SU-DHL-6 (cell line): Measurements from ENCODE around the gene AFF2.

Experiments used
- EZH2phosphoT487 ChIP-seq: fragments of 200-600 bp; sonication (generic), shearing (Covaris generic); conservative IDR thresholded peaks from 2 replicates; pipeline ENCODE4 v1.6.1; 2018; ENCODE audit warnings: mild to moderate bottlenecking, antibody characterized with exemption, low read length, moderate library complexity, mixed read lengths
- TF ChIP-seq, protein P1 (sequence below): fragments of 200-600 bp; sonication (generic); IDR thresholded peaks from one replicate; pipeline ENCODE4 v1.5.1; 2017; ENCODE audit warnings: antibody characterized with exemption, mild to moderate bottlenecking, low read length, moderate library complexity; ENCODE audit not compliant: insufficient read depth, poor library complexity, severe bottlenecking

GRCh38 chrX:148611993-148612392 is 111.6 kb downstream of the AFF2 start:
- TF ChIP-seq EZH2phosphoT487 = no peak
- TF ChIP-seq, protein P1, sequence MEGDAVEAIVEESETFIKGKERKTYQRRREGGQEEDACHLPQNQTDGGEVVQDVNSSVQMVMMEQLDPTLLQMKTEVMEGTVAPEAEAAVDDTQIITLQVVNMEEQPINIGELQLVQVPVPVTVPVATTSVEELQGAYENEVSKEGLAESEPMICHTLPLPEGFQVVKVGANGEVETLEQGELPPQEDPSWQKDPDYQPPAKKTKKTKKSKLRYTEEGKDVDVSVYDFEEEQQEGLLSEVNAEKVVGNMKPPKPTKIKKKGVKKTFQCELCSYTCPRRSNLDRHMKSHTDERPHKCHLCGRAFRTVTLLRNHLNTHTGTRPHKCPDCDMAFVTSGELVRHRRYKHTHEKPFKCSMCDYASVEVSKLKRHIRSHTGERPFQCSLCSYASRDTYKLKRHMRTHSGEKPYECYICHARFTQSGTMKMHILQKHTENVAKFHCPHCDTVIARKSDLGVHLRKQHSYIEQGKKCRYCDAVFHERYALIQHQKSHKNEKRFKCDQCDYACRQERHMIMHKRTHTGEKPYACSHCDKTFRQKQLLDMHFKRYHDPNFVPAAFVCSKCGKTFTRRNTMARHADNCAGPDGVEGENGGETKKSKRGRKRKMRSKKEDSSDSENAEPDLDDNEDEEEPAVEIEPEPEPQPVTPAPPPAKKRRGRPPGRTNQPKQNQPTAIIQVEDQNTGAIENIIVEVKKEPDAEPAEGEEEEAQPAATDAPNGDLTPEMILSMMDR = no peak
